Esophagus (tissue), 2 donors: ENCODE measurements around the gene SCRN2. TPM values are rescaled to one million over a fixed set of nuclear protein-coding genes. Genes with fewer than 3 reads are reported as not detected.
A peak's percentile ranks its signal among the peaks of the same experiment; 100 is the strongest.

Experiments used
- H3K27ac ChIP-seq, 2 donors: one replicate each; pipeline ENCODE4 v1.5.1; 2013; ENCODE audit warnings: low read depth in 2 of 2, mild to moderate bottlenecking in 2 of 2, inconsistent platforms in 1 of 2, low read length in 1 of 2, moderate library complexity in 1 of 2
- H3K27me3 ChIP-seq, 2 donors: one replicate each; pipeline ENCODE4 v1.6.1; 2013; ENCODE audit warnings: low read length in 2 of 2, control low read depth in 1 of 2, mild to moderate bottlenecking in 1 of 2; ENCODE audit not compliant: insufficient read depth in 2 of 2, control insufficient read depth in 1 of 2
- H3K36me3 ChIP-seq, 2 donors: one replicate each; pipeline ENCODE4 v1.6.1; 2013; ENCODE audit warnings: low read length in 1 of 2; ENCODE audit not compliant: control insufficient read depth in 2 of 2, insufficient read depth in 2 of 2
- H3K4me1 ChIP-seq, 2 donors: one replicate each; pipeline ENCODE4 v1.6.1; 2013; ENCODE audit warnings: low read length in 1 of 2; ENCODE audit not compliant: control insufficient read depth in 2 of 2, insufficient read depth in 2 of 2
- H3K4me3 ChIP-seq, 2 donors: one replicate each; pipeline ENCODE4 v1.5.1; 2013; ENCODE audit warnings: low read length in 2 of 2, mild to moderate bottlenecking in 2 of 2, low read depth in 1 of 2, moderate library complexity in 1 of 2
- H3K9me3 ChIP-seq, 2 donors: one replicate each; pipeline ENCODE4 v1.6.1; 2013; ENCODE audit warnings: mild to moderate bottlenecking in 2 of 2, low read depth in 1 of 2, low read length in 1 of 2, moderate library complexity in 1 of 2; ENCODE audit not compliant: control insufficient read depth in 2 of 2, insufficient read depth in 1 of 2
- WGBS, 2 donors: extraction: QIAGEN DNeasy Blood & Tissue Kit; methylation state at CpG; one replicate each; pipeline ENCODE4 v1.1.7; 2013; 5-methylcytosine and 5-hydroxymethylcytosine counted together
- polyA plus RNA-seq, 2 donors: library from polyadenylated mRNA; stranded (reverse); fragments of 200-250 nt; gene quantifications; one replicate each; pipeline ENCODE4 v1.2.3, GENCODE V29; 2013
- donor health status: healthy with polysubstance abuse.
- donor health status: Bipolar disorder and iron deficiency.

The SCRN2 gene
- polyA plus RNA-seq, 2 donors, result 28.6 to 34.7 TPM

DNA sequence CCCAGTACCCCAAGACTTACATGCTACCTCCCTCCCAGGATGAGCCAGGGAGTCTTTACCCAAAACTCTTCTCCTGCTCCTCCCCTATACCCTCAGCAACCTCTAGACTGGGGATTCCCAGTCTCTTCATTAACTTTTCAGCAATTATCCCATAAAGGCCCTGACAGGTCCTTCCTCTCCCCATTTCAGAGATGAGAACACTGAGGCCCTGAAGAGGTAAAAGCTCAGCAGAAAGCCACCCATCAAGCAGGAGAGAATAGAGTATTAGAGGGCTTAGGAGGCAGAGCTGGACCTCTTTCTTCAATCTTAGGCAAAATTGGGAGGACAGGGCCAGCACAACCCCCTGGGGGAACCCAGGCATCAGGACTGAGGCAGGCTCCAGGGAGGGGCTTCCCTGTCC, 15.8 kb upstream of the SCRN2 start:
- Histone ChIP-seq H3K4me1 (no peaks in the 10 kb centered on the region), H3K36me3 (no peaks in the 10 kb centered on the region), H3K27me3 (peaks cover 4 to 11% of the 10 kb centered on the region in 2 donors), H3K27ac (no peak overlapping the region), H3K9me3 (no peaks in the 10 kb centered on the region), H3K4me3 (no peak overlapping the region)

DNA sequence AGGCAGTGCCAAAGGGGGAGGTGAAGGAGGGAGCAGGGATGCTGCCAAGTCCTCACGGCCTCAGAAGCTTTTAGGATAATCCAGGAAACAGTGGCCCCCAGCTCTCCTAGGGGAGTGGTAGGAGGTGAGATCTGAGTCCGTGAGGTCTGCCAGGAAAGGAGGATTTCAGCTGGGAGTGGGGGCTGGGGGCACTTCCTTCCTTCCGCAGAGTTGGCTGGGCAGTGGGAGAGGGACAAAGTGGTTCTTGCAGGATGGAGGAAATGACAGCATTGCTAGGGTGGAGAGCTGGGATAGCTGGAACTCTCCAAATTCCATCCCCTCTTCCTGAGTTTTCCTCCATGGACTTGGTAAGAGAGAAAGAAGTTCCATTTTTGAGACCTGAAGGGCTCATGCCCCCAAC, 14.7 kb upstream of the SCRN2 start:
- Histone ChIP-seq H3K4me1 (no peaks in the 10 kb centered on the region), H3K27me3 (peaks cover 4 to 11% of the 10 kb centered on the region in 2 donors), H3K4me3 (no peak overlapping the region), H3K9me3 (no peaks in the 10 kb centered on the region), H3K27ac (no peak overlapping the region), H3K36me3 (no peaks in the 10 kb centered on the region)
- WGBS, 2 donors, result 19 to 37% methylated on average over 3 of the region's 3 CpGs

DNA sequence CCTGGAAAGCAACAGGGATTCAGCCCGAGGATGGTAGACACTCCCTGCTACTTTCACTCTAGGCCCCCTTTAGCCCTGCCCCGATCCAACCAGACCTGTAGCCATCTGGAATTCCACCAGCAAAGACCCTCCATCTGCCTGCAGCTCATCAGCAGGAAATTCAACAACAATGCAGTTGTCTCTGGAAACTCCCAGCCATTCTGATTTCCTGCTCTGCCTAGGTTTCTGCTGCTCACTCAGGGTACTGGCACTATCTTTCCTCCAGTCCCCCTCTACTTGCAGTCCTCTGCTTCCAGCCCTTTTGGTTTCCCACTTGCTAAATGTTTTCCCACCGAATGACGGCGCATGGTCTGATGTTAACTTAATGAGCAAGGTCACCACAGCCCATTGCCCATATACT, 12.5 kb upstream of the SCRN2 start:
- H3K27ac ChIP-seq, result no peak overlapping the region
- H3K9me3 ChIP-seq, result no peaks in the 10 kb centered on the region
- H3K36me3 ChIP-seq, result no peaks in the 10 kb centered on the region
- no peak overlapping the region for H3K4me3 ChIP-seq
- 44 to 52% methylated on average over 5 of the region's 5 CpGs for WGBS, 2 donors
- H3K4me1 ChIP-seq, result peaks cover 4 to 8% of the 10 kb centered on the region in 2 donors
- peaks cover 4 to 11% of the 10 kb centered on the region in 2 donors for H3K27me3 ChIP-seq

GRCh38 chr17:47852113-47852949, 11.3 kb upstream of the SCRN2 start:
- Histone ChIP-seq H3K36me3 (peaks cover 0 to 3% of the 10 kb centered on the region in 2 donors), H3K4me3 (no peak overlapping the region), H3K4me1 (peaks cover 5 to 15% of the 10 kb centered on the region in 2 donors), H3K27ac (no peak overlapping the region), H3K9me3 (no peaks in the 10 kb centered on the region), H3K27me3 (peaks cover 4 to 14% of the 10 kb centered on the region in 2 donors)
- 28 to 37% methylated on average over 32 of the region's 32 CpGs for WGBS, 2 donors

GRCh38 chr17:47851764-47852112, 10.7 kb upstream of the SCRN2 start:
- Histone ChIP-seq H3K27me3 (peaks cover 4 to 14% of the 10 kb centered on the region in 2 donors), H3K4me1 (peaks cover 5 to 15% of the 10 kb centered on the region in 2 donors), H3K36me3 (peaks cover 0 to 3% of the 10 kb centered on the region in 2 donors), H3K27ac (no peak overlapping the region), H3K9me3 (no peaks in the 10 kb centered on the region), H3K4me3 (peak overlapping the region in 1 of 2 donors; percentile 59)
- 24 to 27% methylated on average over 11 of the region's 11 CpGs for whole genome bisulfite sequencing, 2 donors

- Histone ChIP-seq H3K27me3 (peaks cover 4 to 14% of the 10 kb centered on the region in 2 donors), H3K4me3 (peak within 1 kb of the TSS; percentile 58 to 59), H3K36me3 (peaks cover 0 to 3% of the 10 kb centered on the region in 2 donors), H3K27ac (peak within 1 kb of the TSS; percentile 70 to 83), H3K4me1 (peaks cover 5 to 15% of the 10 kb centered on the region in 2 donors), H3K9me3 (no peaks in the 10 kb centered on the region)
- 4 to 7% methylated on average over 54 to 71 of the region's 71 CpGs for WGBS, 2 donors
These were observed 9.9 kb upstream of the SCRN2 start, which contains the start of gene SP6 for GRCh38 chr17:47850692-47851573. SP6 (minus strand) TSS chr17:47851163; CDS start chr17:47848429, 2,734 bp downstream.

- WGBS, 2 donors, result 21 to 26% methylated on average over 9 of the region's 9 CpGs
- H3K4me3 ChIP-seq, result peak overlapping the region; percentile 58 to 59
These were observed 9.3 kb upstream of the SCRN2 start for GRCh38 chr17:47850373-47850691.

GRCh38 chr17:47848198-47848513, 7.1 kb upstream of the SCRN2 start:
- Histone ChIP-seq H3K4me3 (no peak overlapping the region), H3K36me3 (peaks cover 0 to 3% of the 10 kb centered on the region in 2 donors), H3K9me3 (no peaks in the 10 kb centered on the region), H3K27ac (no peak overlapping the region), H3K4me1 (peaks cover 8 to 18% of the 10 kb centered on the region in 2 donors), H3K27me3 (peaks cover 0 to 8% of the 10 kb centered on the region in 2 donors)
- 58 to 65% methylated on average over 23 of the region's 23 CpGs for WGBS, 2 donors

More at GRCh38 chr17:47850373-47850691, 9.3 kb upstream of the SCRN2 start:
- H3K27ac ChIP-seq, result peak overlapping the region; percentile 70 to 83
- H3K36me3 ChIP-seq, result peaks cover 0 to 3% of the 10 kb centered on the region in 2 donors
- no peaks in the 10 kb centered on the region for H3K9me3 ChIP-seq
- peaks cover 0 to 14% of the 10 kb centered on the region in 2 donors for H3K27me3 ChIP-seq
- H3K4me1 ChIP-seq, result peaks cover 5 to 15% of the 10 kb centered on the region in 2 donors

GRCh38 chr17:47847341-47848197, 6.5 kb upstream of the SCRN2 start:
- H3K9me3 ChIP-seq, result no peaks in the 10 kb centered on the region
- no peak overlapping the region for H3K27ac ChIP-seq
- WGBS, 2 donors, result 33 to 41% methylated on average over 70 to 71 of the region's 71 CpGs
- H3K4me1 ChIP-seq, result peaks cover 8 to 18% of the 10 kb centered on the region in 2 donors
- H3K36me3 ChIP-seq, result peaks cover 0 to 3% of the 10 kb centered on the region in 2 donors
- H3K4me3 ChIP-seq, result no peak overlapping the region
- H3K27me3 ChIP-seq, result peaks cover 0 to 7% of the 10 kb centered on the region in 2 donors
